ENCODE results near the gene PLS1. TPM values are rescaled to one million over a fixed set of nuclear protein-coding genes. Genes with fewer than 3 reads are reported as not detected.

The PLS1 gene
- total and polyA plus RNA-seq, 2 of the 8 experiments (the other 6 are each of a cell fraction or from before 2014, with no cell fraction given), result 18.7 to 44.7 TPM

DNA sequence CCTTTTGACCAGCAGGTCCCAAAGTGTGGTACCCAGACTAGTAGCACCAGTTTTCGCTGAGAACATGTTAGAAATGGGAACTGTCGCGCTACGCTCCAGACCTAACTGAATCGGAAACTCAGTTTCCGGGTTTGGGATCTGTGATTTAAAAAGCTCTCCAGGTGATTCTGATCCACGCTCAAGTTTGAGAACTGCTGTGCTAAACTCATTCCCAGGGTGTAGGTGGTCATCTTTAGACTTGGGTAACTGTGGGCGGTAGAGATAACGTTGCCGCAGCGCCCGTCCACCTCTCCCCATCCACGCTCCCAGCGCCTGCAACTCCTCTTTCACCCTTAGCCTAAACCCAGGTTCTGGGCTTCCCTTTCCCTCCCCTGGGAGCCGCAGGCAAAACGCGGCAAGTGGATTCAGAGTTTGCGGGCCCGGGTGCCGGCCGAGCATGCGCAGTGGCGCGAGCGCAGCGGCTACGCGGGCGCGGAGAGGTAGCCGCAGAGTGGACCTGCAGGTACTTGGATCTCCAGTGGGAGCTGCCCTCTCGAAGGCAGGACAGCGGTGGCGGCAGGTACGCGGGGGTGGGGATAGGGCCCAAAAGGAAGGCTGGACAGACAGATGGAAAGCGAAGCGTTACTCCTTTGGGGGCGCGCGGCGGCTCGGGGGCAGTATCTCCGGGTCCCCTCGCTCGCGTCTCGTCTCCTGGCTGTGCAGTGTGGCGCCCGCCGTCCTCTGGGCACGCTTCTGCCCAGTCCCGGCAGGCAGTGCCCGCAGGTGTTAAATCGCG lies at the start of gene PLS1 (continued):
- TF ChIP-seq KDM1A (IDR thresholded peaks at IDR 0.05; ENCODE audit: borderline replicate concordance, low read length) (peak; percentile 65; the same call in 1 of the 2 replicates), CREB1 (IDR thresholded peaks at IDR 0.05) (peak; percentile 41; the same call in 1 of the 2 replicates), PHF8 (conservative IDR thresholded peaks at IDR 0.05; ENCODE audit: low read depth, low read length) (peak; percentile 56), KDM4A (IDR thresholded peaks at IDR 0.05; ENCODE audit: low read depth, low read length, severe bottlenecking) (peak; percentile 98), YY1 (IDR thresholded peaks at IDR 0.05; ENCODE audit: low read depth, low read length) (peak; percentile 71; the same call in 1 of the 2 replicates), POLR2A (IDR thresholded peaks at IDR 0.05; ENCODE audit: control extremely low read depth in 1 of 2, low read depth in 2 of 2, low read length in 2 of 2) (peak; percentile 56 to 81), RAD21 (IDR thresholded peaks at IDR 0.05 in 1 of 2, conservative IDR thresholded peaks at IDR 0.05 in 1 of 2; ENCODE audit: low read depth in 2 of 2, low read length in 2 of 2) (peak in 1 of 2 experiments; percentile 3; a peak in 1 of 4 replicates), BCL11A (IDR thresholded peaks at IDR 0.05; ENCODE audit: low read depth in 2 of 2, low read length in 2 of 2) (no peak), HDAC6 (IDR thresholded peaks at IDR 0.05; ENCODE audit: low read depth, low read length) (no peak), EGR1 (IDR thresholded peaks at IDR 0.05; ENCODE audit: borderline replicate concordance, low read depth, low read length) (peak; percentile 57; the same call in 1 of the 2 replicates), JUND (IDR thresholded peaks at IDR 0.05; ENCODE audit: low read length) (peak; percentile 46), POLR2AphosphoS5 (IDR thresholded peaks at IDR 0.05; ENCODE audit: low read depth, low read length) (peak; percentile 88), MAFK (IDR thresholded peaks at IDR 0.05; ENCODE audit: low read depth, low read length) (no peak)
